Activated CD4-positive, CD25-positive, alpha-beta regulatory T cell treated with anti-CD3 and anti-CD28 coated beads, Interleukin-2, amount 50 U/mL, for 24 hours (primary cell): ENCODE data around the gene MASTL.
A peak's percentile ranks its signal among the peaks of the same experiment; 100 is the strongest.

ENCODE experiments used
- ATAC-seq, 2 donors: fragments of 150-1000 bp; cut with Tn5 transposase; one replicate each; pipeline ENCODE4 v1.10.0; 2021; ENCODE audit warnings: mild to moderate bottlenecking in 1 of 2, moderate library complexity in 1 of 2

Gene MASTL

DNA sequence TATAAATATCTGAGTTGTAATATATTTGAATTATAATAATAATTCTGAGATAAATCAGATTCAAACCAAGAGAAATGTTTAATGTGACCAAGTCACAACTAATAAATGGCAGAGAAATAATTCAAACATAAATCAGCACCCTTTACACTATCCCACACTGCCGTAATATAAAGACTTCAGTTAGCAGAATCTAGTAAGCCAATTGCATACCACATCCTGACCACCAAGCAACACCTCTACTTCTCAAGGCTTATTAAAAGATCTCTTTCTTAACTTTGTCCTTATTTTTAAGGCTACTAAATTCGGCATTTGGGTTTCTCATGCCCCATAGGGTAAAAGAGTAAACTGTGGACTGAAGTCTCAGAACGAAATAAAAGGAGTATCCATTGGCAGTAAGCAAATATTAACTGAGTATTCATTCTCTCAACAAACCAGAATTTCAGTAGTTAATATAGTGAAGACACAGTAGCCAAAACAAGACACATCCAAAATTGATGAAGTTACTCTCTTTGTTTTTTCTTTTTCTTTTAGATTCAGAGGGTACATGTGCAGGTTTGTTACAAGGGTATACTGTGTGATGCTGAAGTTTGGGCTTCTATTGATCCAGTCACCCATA is 70.6 kb downstream of the MASTL start:
- peak in 1 of 2 donors; percentile 48 for ATAC-seq

DNA sequence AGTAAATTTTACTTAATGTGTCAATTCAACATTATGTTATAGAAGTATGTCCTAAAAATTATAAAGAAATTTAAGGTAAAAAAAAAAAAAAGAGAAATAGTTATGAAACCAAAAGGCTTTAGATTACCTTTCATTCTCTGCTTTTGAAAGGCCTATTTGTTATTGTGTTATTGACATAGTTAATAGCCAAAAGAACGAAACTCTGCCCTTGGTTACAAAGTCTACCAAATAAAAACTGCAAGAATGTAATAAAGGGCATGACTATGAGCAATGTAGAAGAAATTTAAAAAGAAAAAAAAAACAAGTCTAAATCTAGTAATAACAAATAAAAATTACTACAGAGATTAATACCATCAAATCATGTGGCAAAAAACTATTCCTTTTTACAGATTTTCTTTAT is 74.9 kb downstream of the MASTL start:
- ATAC-seq = no peak

DNA sequence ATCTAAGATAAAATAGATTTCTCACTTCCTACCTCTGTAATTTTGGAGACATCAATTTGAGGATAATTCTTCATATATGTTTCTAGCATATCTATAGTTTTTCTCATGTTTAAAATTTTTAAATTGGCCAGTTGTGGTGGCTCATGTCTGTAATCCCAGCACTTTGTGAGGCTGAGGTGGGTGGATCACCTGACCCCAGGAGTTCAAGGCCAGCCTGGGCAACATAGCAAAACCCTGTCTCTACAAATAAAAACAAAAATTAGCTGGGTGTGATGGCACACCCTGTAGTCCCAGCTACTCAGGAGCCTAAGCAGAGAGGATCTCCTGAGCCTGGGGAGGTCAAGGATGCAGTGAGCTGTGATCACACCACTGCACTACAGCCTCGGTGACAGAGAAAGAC is 80.6 kb downstream of the MASTL start:
- ATAC-seq = no peak
